Jurkat, Clone E6-1 (cell line): ENCODE measurements around the gene NUMA1.
A peak's percentile ranks its signal among the peaks of the same experiment; 100 is the strongest.

Experiments
- DNase-seq: peaks from one replicate; pipeline ENCODE4 v3.0.0-alpha.2; 2011; ENCODE audit warnings: low read depth, low spot score
- H3K4me3 ChIP-seq: 2 replicates; pipeline ENCODE4 v1.5.1; 2011; ENCODE audit warnings: mild to moderate bottlenecking, low read length, control low read depth, moderate library complexity

The NUMA1 gene

GRCh38 chr11:72037554-72038311 lies 42.6 kb downstream of the NUMA1 start:
- H3K4me3 ChIP-seq, result peak overlapping the region; percentile 73
- DNase-seq, result peak; percentile 83

- no peak for DNase-seq
- no peak overlapping the region for H3K4me3 ChIP-seq
Observed at GRCh38 chr11:72036687-72037086, 43.7 kb downstream of the NUMA1 start.

- DNase-seq, result no peak
- H3K4me3 ChIP-seq, result no peak overlapping the region
Observed at GRCh38 chr11:72030472-72031045, 49.8 kb downstream of the NUMA1 start.

- no peak for DNase-seq
Observed at GRCh38 chr11:72026090-72026489, 54.3 kb downstream of the NUMA1 start.

GRCh38 chr11:72024069-72024754 lies 56.1 kb downstream of the NUMA1 start:
- no peak for DNase-seq
- H3K4me3 ChIP-seq, result no peak overlapping the region

More at GRCh38 chr11:72026090-72026489, 54.3 kb downstream of the NUMA1 start:
- H3K4me3 ChIP-seq, result no peak overlapping the region

- DNase-seq, result no peak
- no peak overlapping the region for H3K4me3 ChIP-seq
Observed at GRCh38 chr11:72023335-72023734, 57.0 kb downstream of the NUMA1 start.

GRCh38 chr11:72018171-72018570 lies 62.2 kb downstream of the NUMA1 start:
- H3K4me3 ChIP-seq, result no peak overlapping the region
- DNase-seq, result no peak

GRCh38 chr11:72015511-72016061 lies 64.8 kb downstream of the NUMA1 start:
- no peak for DNase-seq
- no peak overlapping the region for H3K4me3 ChIP-seq

GRCh38 chr11:72014761-72015320 lies 65.5 kb downstream of the NUMA1 start:
- H3K4me3 ChIP-seq, result no peak overlapping the region
- DNase-seq, result no peak

GRCh38 chr11:72013765-72014711 lies 66.3 kb downstream of the NUMA1 start:
- no peak for DNase-seq
- no peak overlapping the region for H3K4me3 ChIP-seq

GRCh38 chr11:72012897-72013721 lies 67.2 kb downstream of the NUMA1 start:
- no peak for DNase-seq

GRCh38 chr11:72012091-72012630 lies 68.2 kb downstream of the NUMA1 start:
- DNase-seq, result no peak
- H3K4me3 ChIP-seq, result no peak overlapping the region

More at GRCh38 chr11:72012897-72013721, 67.2 kb downstream of the NUMA1 start:
- H3K4me3 ChIP-seq, result no peak overlapping the region

GRCh38 chr11:72010529-72011233 lies 69.7 kb downstream of the NUMA1 start:
- H3K4me3 ChIP-seq, result no peak overlapping the region
- no peak for DNase-seq

- H3K4me3 ChIP-seq, result no peak overlapping the region
- no peak for DNase-seq
Observed at GRCh38 chr11:72009156-72009555, 71.2 kb downstream of the NUMA1 start.

GRCh38 chr11:72008728-72009127 lies 71.6 kb downstream of the NUMA1 start:
- no peak for DNase-seq
- H3K4me3 ChIP-seq, result no peak overlapping the region

- DNase-seq, result no peak
- no peak overlapping the region for H3K4me3 ChIP-seq
Observed at GRCh38 chr11:72007587-72007986, 72.8 kb downstream of the NUMA1 start.

GRCh38 chr11:72007089-72007476 lies 73.3 kb downstream of the NUMA1 start:
- DNase-seq, result no peak
- no peak overlapping the region for H3K4me3 ChIP-seq
